WI38 (cell line): ENCODE measurements around the gene PITPNM3.
"Not testable (repeated sequence)": the region's sequence is repeated elsewhere in the genome, so short reads cannot be mapped to it uniquely, and the experiment has no call there.

Experiments used
- H3K4me3 ChIP-seq: 2 replicates; pipeline ENCODE4 v1.5.1; 2011; ENCODE audit warnings: low read depth, mild to moderate bottlenecking, control low read depth, low read length
- CTCF ChIP-seq: IDR thresholded peaks from 2 replicates; pipeline ENCODE4 v1.5.1; 2012; ENCODE audit warnings: low read depth, mild to moderate bottlenecking, control low read depth, low read length

The PITPNM3 gene

GRCh38 chr17:6491071-6491700 lies 65.2 kb downstream of the PITPNM3 start:
- TF ChIP-seq CTCF = no peak
- no peak overlapping the region for H3K4me3 ChIP-seq

- no peak for TF ChIP-seq CTCF
- H3K4me3 ChIP-seq = no peak overlapping the region
Observed at GRCh38 chr17:6489016-6489550, 67.3 kb downstream of the PITPNM3 start.

GRCh38 chr17:6488008-6488539 lies 68.3 kb downstream of the PITPNM3 start:
- H3K4me3 ChIP-seq = no peak overlapping the region
- no peak for TF ChIP-seq CTCF

GRCh38 chr17:6487251-6488007 lies 68.9 kb downstream of the PITPNM3 start:
- no peak for TF ChIP-seq CTCF
- H3K4me3 ChIP-seq = no peak overlapping the region

- no peak overlapping the region for H3K4me3 ChIP-seq
- no peak for TF ChIP-seq CTCF
Observed at GRCh38 chr17:6485646-6486412, 70.5 kb downstream of the PITPNM3 start.

- TF ChIP-seq CTCF = no peak
- H3K4me3 ChIP-seq = no peak overlapping the region
Observed at GRCh38 chr17:6483507-6483906, 72.8 kb downstream of the PITPNM3 start.

- H3K4me3 ChIP-seq = not testable (repeated sequence)
Observed at GRCh38 chr17:6482796-6483195, 73.6 kb downstream of the PITPNM3 start.
